OCI-LY3 (cell line): ENCODE data around the gene FAU.

Experiments used
- H2AFZ ChIP-seq: fragments of 200-600, 300-600 bp; shearing (Covaris generic); 2 replicates; pipeline ENCODE4 v1.6.0; 2014; ENCODE audit warnings: antibody characterized with exemption, low read depth, low read length
- H3K27ac ChIP-seq: fragments of 200-600, 300-600 bp; sonication (generic); 2 replicates; pipeline ENCODE4 v1.5.1; 2014; ENCODE audit warnings: mild to moderate bottlenecking, low read length, moderate library complexity, mixed read lengths
- H3K27me3 ChIP-seq: fragments of 200-600, 300-600 bp; sonication (generic); 2 replicates; pipeline ENCODE4 v1.6.1; 2014; ENCODE audit warnings: low read depth, low read length, mixed read lengths
- H3K36me3 ChIP-seq: fragments of 200-600, 300-600 bp; sonication (generic); replicated peaks from 2 replicates; pipeline ENCODE3; 2014; ENCODE audit warnings: low read depth, low read length, mixed read lengths
- H3K4me1 ChIP-seq: fragments of 300-600, 200-600 bp; sonication (generic); 2 replicates; pipeline ENCODE4 v1.6.1; 2014; ENCODE audit warnings: low read length, mixed read lengths
- H3K4me2 ChIP-seq: fragments of 200-600, 300-600 bp; sonication (generic); 2 replicates; pipeline ENCODE4 v1.6.1; 2014; ENCODE audit warnings: low read length, mixed read lengths
- H3K4me3 ChIP-seq: fragments of 300-600, 200-600 bp; sonication (generic); 2 replicates; pipeline ENCODE4 v1.5.1; 2014; ENCODE audit warnings: antibody characterized with exemption, mild to moderate bottlenecking, low read length, moderate library complexity
- H3K79me2 ChIP-seq: fragments of 300-600, 200-600 bp; shearing (Covaris generic); 2 replicates; pipeline ENCODE4 v1.6.1; 2014; ENCODE audit warnings: mild to moderate bottlenecking, low read length, mixed read lengths
- H3K9ac ChIP-seq: fragments of 300-600, 200-600 bp; shearing (Covaris generic); 2 replicates; pipeline ENCODE4 v1.6.0; 2014; ENCODE audit warnings: mild to moderate bottlenecking, low read length, moderate library complexity
- H3K9me3 ChIP-seq: fragments of 200-600, 300-600 bp; shearing (Covaris generic); 2 replicates; pipeline ENCODE4 v1.6.1; 2014; ENCODE audit warnings: low read length, mixed read lengths; ENCODE audit not compliant: insufficient read depth
- H4K20me1 ChIP-seq: fragments of 200-600, 300-600 bp; sonication (generic); 2 replicates; pipeline ENCODE4 v1.6.1; 2016; ENCODE audit warnings: low read length, mixed read lengths; ENCODE audit not compliant: insufficient read depth
- EZH2phosphoT487 ChIP-seq: fragments of 200-600 bp; shearing (Covaris generic); IDR thresholded peaks from 2 replicates; pipeline ENCODE4 v1.6.1; 2018; ENCODE audit warnings: antibody characterized with exemption, mixed run types, low read depth
- TF ChIP-seq, protein P1 (sequence below): fragments of 200-600, 300-600 bp; sonication (generic); IDR thresholded peaks from 2 replicates; pipeline ENCODE4 v1.5.1; 2014; ENCODE audit warnings: antibody characterized with exemption, low read length, low read depth

FAU gene

DNA sequence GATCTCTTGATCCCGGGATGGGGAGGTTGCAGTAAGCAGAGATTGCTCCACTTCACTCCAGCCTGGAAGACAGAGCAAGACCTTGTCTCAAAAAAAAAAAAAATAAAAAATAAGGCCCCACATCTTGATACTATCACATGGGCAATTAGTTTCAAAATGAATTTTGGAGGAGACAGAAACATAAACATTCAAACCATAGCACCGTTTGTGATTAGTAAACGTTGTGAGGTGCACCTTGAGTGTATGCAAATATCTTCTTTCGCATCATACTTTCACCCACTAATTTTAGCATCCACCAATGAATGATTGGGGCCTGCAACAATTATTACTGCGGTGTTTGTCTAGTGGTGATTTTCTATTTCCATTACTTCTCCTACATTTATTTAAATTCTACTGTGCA is 37.1 kb upstream of the FAU start:
- Histone ChIP-seq H3K4me1 (peaks cover 10% of the 10 kb centered on the region), H3K4me3 (no peak overlapping the region), H3K4me2 (no peak overlapping the region), H3K27ac (no peak overlapping the region), H3K9ac (no peak overlapping the region), H3K79me2 (no peaks in the 10 kb centered on the region), H3K27me3 (no peaks in the 10 kb centered on the region), H2AFZ (no peak overlapping the region), H3K9me3 (no peaks in the 10 kb centered on the region), H4K20me1 (no peaks in the 10 kb centered on the region), H3K36me3 (no peaks in the 10 kb centered on the region)
- TF ChIP-seq, protein P1, sequence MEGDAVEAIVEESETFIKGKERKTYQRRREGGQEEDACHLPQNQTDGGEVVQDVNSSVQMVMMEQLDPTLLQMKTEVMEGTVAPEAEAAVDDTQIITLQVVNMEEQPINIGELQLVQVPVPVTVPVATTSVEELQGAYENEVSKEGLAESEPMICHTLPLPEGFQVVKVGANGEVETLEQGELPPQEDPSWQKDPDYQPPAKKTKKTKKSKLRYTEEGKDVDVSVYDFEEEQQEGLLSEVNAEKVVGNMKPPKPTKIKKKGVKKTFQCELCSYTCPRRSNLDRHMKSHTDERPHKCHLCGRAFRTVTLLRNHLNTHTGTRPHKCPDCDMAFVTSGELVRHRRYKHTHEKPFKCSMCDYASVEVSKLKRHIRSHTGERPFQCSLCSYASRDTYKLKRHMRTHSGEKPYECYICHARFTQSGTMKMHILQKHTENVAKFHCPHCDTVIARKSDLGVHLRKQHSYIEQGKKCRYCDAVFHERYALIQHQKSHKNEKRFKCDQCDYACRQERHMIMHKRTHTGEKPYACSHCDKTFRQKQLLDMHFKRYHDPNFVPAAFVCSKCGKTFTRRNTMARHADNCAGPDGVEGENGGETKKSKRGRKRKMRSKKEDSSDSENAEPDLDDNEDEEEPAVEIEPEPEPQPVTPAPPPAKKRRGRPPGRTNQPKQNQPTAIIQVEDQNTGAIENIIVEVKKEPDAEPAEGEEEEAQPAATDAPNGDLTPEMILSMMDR, result no peak
- TF ChIP-seq EZH2phosphoT487, result no peak

DNA sequence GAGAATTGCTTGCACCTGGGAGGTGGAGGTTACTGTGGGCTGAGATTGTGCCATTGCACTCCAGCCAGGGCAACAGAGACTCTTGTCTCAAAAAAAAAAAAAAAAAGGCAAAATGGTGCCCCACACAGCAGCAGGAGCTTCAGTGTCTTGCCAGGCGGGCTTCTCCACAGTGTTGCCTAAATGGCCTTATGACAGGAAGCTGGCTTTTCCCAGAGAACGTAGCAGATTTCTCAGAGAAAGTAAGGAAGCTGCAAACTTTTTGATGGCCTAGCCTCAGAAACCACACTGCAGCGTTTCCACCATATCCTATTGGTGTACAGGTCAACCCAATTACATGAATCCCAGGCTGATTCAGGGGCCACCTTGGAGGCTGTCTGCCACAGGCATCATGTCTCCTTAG is 35.4 kb upstream of the FAU start:
- Histone ChIP-seq H3K4me3 (no peak overlapping the region), H3K27ac (no peak overlapping the region)
- TF ChIP-seq, protein P1, result no peak
- no peak for TF ChIP-seq EZH2phosphoT487

DNA sequence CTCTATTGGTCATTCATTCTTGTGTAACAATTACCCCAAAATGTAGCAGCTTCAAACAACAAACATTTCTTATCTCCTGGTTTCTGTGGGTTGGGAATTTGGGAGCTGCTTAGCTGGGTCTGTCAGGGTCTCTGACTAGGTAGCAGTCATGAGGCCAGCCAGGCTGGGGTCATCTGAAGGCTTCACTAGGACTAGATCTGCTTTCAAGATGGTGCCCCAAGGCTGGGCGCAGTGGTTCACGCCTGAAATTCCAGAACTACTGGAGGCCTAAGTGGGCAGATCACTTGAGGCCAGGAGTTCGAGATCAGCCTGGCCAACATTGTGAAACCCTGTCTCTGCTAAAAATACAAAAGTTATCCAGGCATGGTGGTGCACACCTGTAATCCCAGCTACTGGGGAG is 35.0 kb upstream of the FAU start:
- Histone ChIP-seq H4K20me1 (no peaks in the 10 kb centered on the region), H2AFZ (no peak overlapping the region), H3K79me2 (no peaks in the 10 kb centered on the region), H3K9me3 (no peaks in the 10 kb centered on the region), H3K4me3 (no peak overlapping the region), H3K27ac (no peak overlapping the region), H3K9ac (no peak overlapping the region), H3K4me1 (peaks cover 17% of the 10 kb centered on the region), H3K27me3 (no peaks in the 10 kb centered on the region), H3K4me2 (no peak overlapping the region), H3K36me3 (no peaks in the 10 kb centered on the region)
- TF ChIP-seq EZH2phosphoT487, result no peak
- TF ChIP-seq, protein P1, result no peak

More for the DNA sequence above, 35.4 kb upstream of the FAU start:
- no peak overlapping the region for H3K9ac ChIP-seq
- H3K4me2 ChIP-seq, result no peak overlapping the region
- no peaks in the 10 kb centered on the region for H3K79me2 ChIP-seq
- H3K27me3 ChIP-seq, result no peaks in the 10 kb centered on the region
- H4K20me1 ChIP-seq, result no peaks in the 10 kb centered on the region
- H3K36me3 ChIP-seq, result no peaks in the 10 kb centered on the region
- no peaks in the 10 kb centered on the region for H3K9me3 ChIP-seq
- H2AFZ ChIP-seq, result no peak overlapping the region
- peaks cover 13% of the 10 kb centered on the region for H3K4me1 ChIP-seq

DNA sequence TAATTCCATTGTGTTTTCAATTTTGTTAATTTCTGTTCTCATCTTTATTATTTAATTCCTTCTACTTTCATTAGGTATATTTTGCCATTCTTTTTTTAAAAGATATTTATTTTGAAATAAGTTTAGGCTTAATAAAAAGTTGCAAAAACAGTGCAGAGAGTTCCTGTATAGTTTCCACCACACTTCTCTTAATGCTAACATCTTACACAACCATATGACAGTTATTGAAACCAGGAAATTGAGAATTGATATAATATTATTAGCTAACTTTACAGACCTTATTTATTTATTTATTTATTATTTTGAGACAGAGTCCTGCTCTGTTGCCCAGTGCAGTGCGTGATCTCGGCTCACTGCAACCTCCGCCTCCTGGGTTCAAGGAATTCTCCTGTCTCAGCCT is 34.3 kb upstream of the FAU start:
- Histone ChIP-seq H3K27ac (no peak overlapping the region), H3K9ac (no peak overlapping the region), H3K9me3 (no peaks in the 10 kb centered on the region), H3K4me1 (peaks cover 22% of the 10 kb centered on the region), H4K20me1 (no peaks in the 10 kb centered on the region), H3K27me3 (no peaks in the 10 kb centered on the region), H2AFZ (no peak overlapping the region), H3K4me2 (no peak overlapping the region), H3K36me3 (no peaks in the 10 kb centered on the region), H3K4me3 (no peak overlapping the region), H3K79me2 (no peaks in the 10 kb centered on the region)
- TF ChIP-seq, protein P1, result no peak
- TF ChIP-seq EZH2phosphoT487, result no peak
